Femur (tissue), 1 donor: ENCODE measurements around the gene TMEM229A.
"Not testable (repeated sequence)": the region's sequence is repeated elsewhere in the genome, so short reads cannot be mapped to it uniquely, and the experiment has no call there.

Experiments used
- DNase-seq: peaks from one replicate; pipeline ENCODE4 v3.0.0-alpha.2; 2017

The TMEM229A gene

DNA sequence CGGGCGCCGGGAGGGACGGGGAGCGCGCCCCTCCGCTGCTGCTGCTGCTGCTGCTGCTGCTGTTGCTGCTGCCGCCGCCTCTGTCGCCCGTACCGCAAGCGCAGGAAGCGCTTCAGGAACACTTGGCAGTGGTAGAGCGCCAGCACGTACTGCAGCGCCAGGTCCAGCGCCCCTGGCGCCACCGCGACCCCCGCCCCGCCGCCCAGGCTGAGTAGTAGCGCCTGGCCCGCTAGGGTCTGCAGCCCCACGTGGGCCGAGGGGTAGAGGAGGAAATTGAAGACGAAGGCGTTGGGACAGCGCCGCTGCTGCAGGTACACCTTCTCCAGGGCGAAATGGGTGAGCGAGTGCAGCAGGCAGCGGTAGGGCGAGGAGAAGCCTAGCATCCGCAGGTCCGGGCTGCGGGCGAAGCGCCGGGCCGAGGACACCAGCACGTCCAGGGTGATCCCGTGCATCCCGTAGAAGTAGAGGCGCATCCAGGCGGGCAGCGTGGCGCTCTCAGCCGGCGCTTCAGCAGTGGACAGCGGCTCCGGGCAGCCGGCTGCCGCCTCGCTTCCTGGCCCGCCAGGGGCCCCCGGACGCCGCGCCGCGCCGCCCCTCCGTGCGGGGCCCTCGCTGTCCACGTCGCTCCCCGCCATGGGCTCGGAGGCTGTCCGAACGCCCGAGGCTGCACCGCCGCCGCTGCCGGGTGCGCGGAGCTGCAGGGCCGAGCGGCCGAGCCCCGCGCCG lies at the start of gene TMEM229A:
TMEM229A (minus strand) TSS at position 699 of the 726 bp plus-strand sequence; CDS start at position 635, 64 bp downstream.
- DNase-seq: peak; percentile 56

DNA sequence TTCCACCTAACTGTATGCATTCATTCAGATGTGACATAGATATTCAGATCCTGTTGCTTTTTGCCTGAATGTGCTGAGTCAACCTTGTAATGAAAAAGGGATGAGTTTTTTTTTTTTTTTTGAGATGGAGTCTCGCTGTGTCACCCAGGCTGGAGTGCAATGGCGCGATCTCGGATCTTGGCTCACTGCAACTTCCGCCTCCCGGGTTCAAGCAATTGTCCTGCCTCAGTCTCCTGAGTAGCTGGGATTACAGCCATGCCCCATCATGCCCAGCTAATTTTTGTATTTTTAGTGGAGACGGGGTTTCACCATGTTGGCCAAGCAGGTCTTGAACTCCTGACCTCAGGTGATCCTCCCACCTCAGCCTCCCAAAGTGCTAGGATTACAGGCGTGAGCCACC lies 49.4 kb upstream of the TMEM229A start:
- not testable (repeated sequence) for DNase-seq

DNA sequence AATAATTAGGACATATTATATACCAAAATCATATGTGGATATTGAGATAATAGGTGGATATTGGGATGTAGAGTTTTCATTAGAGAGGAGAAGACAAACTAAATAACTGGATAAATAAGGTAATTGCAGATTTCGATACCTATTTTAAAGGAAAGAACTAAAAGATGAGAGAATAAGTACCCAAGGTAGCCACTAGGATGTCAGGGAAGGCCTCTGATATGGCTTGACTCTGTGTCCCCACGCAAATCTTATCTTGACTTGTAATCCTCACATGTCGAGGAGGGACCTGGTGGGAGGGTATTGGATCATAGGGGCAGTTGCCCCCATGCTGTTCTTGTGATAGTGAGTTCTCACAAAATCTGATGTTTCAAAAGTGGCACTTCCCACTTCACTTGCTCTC lies 44.7 kb upstream of the TMEM229A start:
- DNase-seq: no peak

DNA sequence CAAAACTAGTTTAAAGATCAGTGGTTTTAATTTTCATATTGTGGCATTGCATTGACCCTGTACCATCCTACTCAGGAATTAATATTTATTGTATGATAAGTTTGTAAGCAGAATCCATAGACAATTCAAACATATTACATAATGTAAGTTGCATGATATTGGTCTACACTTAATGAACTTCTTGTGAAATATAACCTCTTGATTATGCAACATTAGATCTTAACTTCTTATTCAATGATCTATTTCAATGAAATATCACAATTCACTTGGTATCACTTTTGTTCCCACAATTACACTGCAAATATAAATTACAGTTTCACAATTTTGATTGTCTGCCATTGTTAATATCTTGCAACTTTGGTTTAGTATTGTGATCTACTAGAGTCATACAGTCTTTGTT lies 44.0 kb upstream of the TMEM229A start:
- no peak for DNase-seq

DNA sequence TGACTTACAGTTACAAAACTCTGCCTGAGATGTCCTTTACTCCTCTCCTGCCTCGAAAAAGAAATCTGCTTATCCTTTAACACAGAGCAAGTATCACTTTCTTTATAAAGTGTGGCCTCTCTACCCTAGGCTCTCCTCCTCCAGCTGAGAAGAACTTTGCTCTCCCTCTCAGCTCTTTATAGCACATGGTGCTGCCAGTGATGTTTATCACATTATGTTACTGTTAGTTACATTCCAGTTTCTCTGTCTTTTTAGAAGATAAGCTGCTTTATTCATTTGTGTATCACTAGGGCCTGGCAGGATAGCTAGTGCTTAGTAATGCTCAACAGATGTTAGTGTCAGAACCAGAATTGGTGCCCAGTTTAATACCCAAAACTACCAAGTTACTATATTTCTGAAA lies 41.1 kb upstream of the TMEM229A start:
- no peak for DNase-seq

DNA sequence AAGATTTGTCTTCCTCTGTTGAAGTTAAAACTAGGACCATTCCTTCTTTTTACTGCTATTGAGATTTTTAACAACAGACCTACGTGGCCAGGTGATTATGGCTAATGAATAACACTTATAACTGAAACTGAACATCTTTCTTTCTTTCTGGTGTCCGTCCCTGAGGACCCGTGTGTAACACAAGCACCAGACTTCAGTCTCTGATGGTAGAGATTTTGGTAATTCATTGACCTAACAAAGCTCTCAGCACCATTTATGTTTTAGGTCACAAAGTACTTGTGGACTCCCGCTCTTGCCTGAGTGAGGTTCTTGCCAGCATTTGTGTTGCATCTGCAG lies 40.4 kb upstream of the TMEM229A start:
- no peak for DNase-seq

DNA sequence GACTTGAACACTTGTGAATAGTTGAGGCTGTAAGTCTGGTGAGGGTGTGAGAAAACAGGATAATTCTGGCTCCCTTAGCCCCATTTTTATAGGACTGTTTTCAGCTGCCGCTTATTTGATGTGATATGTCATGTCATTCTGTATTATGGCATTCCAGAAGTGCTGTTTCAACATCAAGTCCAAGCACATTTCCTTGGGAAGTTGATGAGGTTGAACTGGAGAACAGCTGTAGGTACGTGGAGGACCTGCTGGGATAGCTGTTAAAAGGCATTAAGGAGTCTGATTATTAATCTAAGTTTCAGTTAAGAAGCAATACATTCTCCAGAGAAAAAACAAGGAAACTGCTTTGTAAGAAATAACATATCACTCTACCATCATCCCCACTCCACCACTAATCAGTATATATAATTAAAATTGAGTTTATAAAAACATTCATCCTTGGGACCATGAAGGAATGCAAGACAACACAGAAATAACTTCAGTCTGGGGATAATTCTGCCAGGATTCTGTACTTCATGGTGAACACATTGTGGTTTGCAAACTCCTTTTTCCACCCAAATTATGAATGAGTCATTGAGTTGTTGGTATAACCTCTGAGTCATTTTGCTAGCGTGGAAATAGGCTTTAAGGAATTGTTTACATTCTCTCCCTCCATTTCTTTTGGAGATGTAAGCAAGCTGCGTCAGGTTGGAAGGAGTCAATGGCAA lies 39.9 kb upstream of the TMEM229A start:
- DNase-seq: no peak

DNA sequence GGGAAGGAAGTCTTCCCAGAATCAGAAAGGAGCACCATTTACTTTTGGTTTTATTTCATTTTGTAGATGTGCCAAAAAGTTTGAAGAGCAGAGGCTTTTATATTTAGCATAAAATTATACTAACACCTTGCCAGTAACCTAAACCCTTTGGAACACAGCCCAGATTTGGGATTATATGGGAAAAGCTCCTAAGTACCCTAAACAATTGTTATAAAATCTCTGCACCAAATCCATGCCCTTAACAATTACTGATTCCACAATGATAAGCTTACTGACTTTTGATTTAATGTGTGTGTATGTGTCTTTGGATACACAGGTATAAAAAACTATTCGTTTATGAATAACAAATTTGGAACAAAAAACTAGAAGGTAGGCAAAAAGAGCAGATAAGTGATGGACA lies 39.0 kb upstream of the TMEM229A start:
- DNase-seq: no peak

DNA sequence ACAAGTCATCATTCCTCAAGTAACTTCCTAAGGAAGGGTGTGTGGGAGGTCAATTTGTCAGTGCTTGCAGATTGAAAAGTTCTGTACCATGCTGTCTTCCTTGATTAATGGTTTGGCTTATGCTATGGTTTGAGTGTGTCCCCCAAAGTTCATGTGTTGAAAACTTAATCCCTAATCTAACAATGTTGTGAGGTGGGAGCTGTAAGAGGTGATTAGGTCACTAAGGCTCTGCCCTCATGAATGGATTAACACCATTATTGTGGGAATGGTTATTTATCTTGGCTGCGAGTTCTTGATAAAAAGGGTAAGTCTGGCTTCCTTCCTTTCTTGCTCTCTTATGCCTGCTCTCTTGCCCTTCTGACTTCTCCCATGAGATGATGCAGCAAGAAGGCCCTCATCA lies 29.3 kb upstream of the TMEM229A start:
- no peak for DNase-seq

DNA sequence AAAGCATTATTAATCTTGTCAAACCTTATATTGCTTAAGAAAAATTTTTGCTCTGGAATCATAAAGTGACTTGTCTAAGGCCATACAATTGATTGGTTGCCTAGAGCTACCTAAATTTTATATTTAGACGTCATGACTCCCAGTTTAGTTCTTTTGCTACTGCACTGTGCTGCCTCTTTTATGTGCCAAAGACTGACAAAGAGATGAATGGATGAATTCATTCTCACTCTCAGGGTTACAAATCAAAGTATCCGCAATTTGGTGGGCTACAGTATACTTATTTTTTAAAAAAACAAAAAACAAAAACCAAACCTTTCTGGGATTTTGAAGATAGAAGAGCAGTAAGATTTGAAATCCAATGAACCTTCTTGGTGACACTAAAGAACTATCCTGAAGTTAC lies 27.7 kb upstream of the TMEM229A start:
- DNase-seq: no peak

DNA sequence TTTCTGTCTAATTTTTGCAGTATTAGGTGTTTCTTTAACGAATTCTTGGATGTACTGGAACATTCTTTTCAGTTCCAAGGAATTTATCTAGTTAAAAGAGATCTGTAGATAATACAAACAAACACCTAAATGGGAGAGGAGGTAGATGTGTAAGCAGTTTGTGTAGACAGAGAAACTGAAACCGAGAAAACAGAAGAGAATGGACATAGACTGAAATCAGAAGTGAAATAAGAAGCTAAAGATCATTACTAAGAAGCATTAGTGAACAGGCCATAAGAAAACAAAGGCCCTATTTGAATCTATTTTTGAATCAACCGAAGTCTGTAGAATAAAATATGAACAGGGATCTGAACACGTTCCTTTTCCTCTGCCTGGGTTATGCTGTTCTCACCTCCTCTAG lies 26.5 kb upstream of the TMEM229A start:
- no peak for DNase-seq

DNA sequence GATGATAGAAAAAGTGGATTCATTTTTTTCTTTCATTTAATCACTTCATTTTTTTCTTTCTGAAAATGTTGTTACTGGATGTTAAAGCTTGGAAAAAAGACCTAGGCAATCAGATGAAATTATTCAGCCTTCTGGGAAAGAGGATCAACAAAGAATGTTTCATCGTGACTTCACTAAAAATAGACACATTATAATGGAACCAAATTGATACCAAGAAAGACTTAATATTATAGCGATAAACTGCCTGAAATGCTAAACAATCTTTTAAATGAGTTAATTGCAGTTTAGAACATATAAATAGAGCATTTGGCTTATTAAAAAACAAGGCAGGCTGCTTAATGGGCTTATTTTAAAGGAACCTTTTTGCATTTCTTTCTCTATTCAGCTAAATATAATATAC lies 25.6 kb upstream of the TMEM229A start:
- DNase-seq: no peak

DNA sequence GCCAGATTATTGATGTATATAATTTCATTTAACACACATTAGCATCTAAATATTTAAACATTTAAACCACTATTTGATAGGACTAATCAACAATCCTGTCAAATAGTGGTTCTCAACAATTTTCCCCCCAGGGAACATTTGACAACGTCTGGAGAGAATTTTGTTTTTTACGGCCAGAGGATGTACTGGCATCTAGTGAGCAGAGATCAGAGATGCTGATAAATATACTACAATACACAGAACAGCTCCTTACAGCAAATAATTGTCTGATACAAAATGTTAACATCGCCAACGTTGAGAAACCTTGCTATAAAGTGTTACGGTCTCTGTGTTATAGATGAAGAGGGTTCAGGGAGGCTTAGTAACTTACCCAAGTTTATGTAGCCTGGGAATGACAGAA lies 25.0 kb upstream of the TMEM229A start:
- no peak for DNase-seq

DNA sequence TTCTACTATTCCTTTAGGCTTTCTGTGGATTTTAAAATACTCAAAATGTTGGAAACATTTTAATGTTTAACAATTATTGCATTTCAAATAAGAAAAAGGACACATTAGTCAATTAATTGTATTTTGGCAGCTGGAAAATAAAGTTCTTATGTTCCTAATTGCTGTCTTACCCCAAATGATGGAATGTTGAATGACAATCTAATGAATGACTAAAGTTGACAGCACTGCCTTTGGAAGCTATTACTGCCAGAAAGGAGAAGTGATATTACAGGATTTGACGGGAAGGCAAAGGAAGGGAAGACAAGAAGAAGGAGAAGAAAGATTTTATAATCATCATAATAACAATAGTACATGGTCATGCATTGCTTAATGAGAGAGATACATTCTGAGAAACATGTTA lies 23.4 kb upstream of the TMEM229A start:
- DNase-seq: no peak

DNA sequence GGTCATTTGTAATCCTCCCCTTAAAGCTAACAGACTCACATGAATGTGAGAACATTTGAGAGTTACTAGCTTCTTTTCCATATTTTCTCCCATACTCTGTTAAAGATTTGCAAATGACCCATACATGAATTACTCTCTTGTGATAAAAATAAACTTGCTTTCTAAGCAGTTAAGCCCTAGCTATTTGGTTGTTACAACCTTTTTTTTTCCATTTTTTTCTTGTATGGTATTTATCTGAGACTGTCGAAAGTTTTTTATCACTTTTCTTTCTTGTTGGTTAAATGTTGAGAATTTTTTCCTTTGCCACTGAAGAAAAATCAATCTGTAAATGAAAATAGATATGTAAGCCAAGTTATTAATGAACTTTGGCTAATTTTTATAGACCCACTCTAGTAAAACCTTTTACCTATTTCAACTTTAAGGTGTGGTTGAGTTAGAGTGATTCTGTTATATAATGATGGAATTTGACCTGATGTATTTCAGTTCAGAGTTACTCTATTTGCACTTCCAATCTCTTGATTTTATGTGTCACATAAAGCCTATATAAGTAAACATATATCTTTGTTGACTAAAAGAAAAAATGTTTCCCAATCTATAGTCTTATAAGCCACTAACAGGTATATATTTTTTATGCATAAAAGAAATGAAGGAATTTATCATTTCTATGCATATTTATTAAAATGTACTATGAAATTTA lies 19.0 kb upstream of the TMEM229A start:
- DNase-seq: no peak

DNA sequence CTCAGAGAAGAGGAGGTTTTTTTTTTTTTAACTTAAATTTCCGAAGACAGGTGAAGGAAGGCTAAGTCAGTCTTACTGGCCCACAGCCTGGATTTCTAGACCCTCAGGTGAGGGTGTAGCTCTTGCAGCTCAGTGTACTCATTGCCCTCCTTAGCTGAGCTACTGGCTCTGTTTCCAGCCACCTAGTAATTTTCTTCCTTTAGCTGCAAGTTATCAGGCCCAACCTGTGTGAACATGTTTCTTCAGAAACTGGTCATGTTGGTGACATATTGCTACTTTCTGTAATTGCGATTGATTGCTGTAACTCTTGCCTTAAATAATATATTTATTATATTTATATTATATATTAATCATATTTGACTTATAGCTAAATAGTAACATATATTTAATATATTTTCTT lies 10.0 kb upstream of the TMEM229A start:
- DNase-seq: no peak

DNA sequence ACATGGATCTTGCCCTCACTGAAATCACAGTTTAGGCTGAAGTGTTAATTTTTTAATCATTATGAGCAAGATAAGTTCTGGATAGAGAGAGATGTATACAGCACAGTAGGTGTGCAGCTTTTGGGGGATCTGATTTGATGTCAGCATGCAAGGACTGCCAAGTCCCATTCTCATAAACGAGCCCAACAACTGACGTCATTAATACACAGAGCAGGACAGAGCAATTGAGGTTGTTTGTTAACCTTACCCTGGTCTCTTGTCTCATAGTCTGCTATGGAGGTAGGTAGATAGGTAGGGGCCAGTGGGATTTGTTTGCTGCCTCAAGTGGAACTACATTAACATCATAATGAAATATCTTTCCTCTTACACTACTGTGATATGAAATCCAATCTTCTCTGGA lies 8.6 kb upstream of the TMEM229A start:
- DNase-seq: no peak

DNA sequence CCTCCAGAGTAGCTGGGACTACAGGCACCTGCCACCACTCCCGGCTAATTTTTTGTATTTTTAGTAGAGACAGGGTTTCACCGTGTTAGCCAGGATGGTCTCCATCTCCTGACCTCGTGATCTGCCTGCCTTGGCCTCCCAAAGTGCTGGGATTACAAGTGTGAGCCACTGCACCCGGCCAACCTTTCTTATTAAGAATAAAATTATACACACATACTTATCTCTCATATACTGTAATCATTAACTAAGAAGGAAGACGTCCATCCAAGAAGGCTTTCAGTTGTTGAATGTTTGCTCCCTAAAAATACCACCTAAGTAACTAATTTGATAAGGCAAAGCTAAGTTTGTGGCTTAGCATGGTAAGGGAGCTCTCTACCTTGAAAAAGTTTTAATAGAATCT lies 5.0 kb upstream of the TMEM229A start:
- not testable (repeated sequence) for DNase-seq

DNA sequence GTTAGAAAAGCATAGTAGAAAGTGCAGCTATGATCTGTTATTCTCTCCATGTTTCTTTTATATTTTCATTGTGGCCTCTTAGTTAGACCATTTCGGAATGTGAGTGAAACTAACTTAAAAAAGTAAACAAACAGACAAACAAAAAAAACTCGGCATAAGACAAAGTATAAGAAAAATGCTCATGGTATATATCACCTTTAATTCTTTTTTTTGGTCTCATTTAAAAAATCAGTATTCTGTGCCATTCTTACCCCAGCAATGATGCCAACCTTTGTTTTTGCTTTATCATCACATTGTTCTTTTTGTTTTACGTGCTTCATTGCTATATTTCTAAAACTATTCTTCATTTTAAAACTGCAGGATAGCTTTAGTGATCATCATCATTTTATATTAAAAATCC lies 2.8 kb upstream of the TMEM229A start:
- no peak for DNase-seq

DNA sequence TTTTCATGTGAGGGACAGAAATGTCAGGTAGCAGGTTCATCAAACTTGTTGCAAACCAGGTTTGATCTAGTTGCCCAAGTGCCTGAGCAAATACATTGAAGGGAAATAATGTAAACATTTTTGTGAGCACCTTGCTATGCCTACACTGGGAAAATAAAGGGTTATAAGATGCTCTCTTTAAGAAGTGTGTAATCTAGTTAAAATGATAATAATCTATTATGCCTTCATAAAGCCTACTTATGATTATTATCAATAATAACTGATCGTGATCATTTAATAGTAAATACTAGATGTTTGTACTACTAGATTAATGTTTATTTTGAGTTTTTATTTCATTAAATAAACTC lies 1.9 kb upstream of the TMEM229A start:
- no peak for DNase-seq

DNA sequence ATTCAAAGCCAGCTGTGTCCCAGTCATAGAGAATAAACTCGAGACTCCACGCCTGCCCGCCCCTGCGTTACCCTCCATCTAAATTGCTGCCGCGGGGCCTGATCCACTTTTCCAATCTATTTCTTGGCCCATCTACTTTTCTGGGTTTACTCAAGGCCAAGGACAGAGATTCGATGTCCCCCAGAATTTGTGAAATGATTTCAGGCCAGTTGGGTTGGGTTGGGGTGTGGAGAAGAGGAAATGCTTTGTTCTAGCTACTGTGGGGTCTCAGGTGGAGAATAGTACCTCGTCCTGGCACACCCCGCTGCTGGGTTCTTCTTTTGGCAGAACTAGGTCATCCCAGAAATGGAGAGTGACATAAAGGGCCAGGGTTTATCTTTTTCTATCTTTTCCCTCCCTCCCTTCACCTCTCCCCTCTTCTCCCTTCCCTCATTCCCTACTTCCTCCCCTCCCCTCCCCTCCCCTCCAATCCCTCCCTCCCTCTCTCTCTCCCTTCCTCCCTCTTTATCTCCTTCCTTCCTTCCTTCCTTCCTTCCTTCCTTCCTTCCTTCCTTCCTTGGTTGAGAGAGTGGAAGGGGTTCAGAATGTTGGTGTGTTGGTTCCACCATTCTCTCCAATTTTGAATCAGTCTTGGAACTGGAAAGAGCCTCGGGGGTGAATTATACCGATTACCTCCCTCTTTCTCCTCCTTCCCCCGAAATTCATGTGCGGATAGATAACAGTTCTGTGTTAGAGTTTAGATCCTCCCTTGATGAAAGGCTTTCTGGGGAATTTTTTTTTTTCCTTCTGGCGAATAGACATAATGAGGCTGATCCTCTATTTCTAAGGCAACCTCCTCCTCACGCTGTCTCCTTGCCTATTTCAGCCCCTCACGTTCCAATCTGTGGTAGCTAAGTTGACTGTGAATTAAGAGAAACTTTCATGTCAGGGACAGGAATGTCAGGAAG lies 1.2 kb upstream of the TMEM229A start:
- no peak for DNase-seq

DNA sequence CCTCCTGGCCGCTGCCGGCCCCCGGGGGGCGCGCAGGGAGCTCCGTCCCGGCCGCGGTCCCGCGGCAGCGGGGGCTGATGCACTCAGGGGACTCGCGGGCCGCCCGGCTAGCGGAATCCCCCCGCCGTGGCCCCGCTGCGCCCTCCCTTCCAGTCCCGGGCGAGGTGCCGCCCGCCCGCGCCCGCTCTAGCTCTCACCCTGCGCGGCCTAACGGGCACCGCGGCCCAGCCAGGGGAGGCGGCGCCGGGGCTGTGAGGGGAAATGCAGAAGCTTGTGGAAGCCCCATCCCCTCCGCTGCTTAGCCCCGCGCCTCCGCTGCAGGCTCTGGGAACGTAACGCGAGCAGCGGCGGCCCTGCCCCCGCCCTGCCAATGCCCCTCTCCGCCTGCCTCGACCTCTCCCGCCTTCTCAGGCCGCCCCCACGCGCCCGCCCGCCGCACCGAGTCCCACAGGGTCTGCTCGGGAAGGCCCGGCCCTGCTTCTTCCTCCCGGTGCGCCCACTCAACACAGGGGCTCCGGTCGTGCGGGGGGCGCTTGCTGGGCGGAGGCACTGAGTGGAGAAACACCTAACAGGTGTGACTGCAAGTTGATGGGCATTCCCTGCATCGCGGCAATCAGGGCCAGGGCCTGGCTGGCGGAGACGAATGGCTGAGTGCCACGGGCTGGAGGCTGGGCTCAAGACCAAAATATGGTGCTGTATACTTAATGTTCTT lies 384 bp upstream of the TMEM229A start:
- peak; percentile 42 for DNase-seq

DNA sequence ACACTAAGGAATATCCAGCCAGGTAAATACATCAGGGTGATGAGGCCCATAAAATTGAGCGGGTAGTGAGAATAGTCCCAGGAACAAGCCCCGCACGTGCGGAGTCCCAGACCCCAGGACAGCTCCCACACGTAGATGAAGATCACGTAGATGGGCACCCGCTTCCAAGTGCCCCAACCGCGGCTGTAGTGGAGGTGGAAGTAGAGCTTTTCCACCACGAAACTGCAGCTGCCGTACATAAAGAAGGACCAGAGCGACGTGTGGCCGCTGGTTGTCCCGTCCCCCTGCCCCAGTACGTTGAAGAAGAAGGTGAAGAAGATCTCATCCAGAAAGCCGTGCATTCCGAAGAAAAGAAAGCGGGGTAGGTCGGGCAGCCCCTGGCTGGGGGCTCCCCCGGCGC lies 948 bp downstream of the TMEM229A start:
- DNase-seq: no peak
